ENCODE results near the gene PDE6D.

PDE6D gene

DNA sequence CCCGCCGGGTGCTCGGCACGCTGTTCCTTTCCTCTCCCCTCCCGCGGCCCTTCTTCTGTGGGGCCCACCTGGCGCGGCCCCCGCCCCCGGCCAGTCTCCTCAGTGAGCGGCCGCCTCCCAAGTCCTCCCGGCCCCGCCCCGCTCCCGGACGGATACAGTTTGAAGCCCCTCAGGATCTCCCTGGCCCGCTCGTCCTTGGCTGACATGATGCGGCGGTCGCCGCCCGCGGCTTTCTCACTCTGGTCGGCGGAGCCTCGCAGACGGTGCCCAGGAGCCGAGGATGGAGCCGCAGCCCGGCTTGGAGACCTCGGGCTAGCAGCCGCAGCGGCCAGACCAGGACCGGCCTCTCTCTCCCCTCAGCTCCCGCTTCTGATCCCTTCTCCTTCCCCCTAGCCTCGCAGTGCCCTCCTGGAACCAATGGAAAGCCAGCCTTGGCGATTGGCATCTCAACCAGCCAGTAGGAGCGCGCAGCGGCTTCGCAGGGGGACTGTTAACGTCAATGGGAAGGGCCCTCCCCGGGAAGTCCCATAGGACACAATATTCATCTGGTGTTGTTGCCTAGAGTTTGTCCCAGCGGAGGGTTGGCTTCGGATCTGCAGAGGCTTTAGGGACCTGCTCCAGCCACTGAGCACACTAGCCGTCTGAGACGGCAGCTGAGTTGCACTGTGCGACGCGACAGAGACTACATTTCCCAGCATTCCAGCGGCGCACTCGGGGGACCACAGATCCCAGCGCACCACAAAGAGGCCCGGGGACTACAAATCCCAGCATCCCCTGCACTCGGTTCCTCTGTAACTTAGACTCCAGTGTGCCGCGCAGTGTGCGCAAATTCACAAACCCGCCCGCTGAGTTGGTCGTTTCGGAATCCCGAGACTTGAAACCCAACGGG, at the start of gene PDE6D:
PDE6D (minus strand) TSS at position 374 of the 889 bp plus-strand sequence; CDS start at position 206, 168 bp downstream.
- DNase-seq, result peak; percentile 98

DNA sequence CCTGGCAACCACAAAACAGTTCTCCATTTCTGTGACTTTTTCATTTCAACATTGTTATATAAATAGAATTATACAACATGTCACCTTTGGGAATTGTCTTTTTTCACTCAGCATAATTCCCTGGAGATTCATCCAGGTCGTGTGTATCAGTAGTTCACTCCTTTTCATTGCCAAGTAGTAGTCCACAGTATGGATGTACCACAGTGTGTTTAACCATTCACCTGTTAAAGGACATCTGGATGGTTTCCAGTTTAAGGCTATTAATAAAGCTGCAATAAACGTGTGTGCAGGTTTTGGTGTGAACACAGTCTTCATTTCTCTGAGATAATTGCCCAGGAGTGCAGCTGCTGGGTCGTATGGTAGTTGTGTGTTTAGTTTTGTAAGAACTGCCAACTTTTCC, 40.8 kb upstream of the PDE6D start:
- DNase-seq, result no peak

DNA sequence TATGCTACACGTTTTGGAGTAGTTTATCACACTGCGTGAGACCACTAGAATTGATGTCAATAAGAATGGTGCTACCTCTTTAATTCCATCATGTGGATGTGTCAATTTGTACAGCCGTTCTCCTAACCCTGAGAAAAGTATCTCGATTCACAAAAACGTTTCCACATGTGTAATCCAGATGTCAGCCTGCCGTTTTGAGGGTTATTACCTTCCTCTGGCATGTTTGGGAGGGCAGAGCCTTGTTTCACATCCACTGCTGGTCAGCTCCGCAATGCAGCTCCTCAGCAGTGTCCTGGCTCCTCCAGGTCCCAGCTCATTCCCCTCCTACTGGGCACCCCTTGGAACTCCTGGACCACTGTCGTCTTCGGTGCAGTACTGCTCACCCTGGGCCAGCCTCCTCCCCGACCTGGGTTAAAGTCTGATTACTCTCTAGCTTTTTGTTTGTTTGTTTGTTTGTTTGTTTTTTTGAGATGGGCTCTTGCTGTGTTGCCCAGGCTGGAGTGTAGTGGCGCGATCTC, 39.8 kb upstream of the PDE6D start:
- no peak for DNase-seq

DNA sequence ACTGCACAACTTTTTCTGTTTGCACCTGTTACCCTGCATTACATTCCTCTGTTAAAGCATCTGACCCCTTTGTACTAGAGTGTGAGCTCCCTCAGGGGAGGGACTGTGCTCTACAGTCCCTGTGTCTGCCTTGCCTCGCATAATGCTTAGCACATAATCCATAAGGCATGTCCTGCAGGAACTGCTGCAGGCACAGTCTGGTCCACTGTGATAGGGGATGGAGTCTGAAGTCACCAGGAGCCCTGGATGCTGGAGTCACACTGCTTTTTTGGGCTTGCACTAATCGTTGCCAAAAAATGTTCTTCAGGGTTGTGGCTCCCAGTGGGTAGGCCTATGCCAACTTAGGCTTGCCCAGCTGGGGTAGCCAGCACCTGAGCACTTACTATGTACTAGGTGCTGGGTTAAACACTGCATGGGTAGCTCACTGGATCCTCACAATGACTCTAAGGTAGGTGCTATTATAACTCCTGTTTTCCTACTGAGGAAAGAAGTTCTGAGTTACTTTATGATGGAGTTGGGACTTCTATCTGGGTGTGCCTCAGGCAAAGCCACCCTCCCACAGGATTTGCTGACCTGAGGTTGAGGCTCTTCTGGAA, 38.5 kb upstream of the PDE6D start:
- DNase-seq, result no peak

DNA sequence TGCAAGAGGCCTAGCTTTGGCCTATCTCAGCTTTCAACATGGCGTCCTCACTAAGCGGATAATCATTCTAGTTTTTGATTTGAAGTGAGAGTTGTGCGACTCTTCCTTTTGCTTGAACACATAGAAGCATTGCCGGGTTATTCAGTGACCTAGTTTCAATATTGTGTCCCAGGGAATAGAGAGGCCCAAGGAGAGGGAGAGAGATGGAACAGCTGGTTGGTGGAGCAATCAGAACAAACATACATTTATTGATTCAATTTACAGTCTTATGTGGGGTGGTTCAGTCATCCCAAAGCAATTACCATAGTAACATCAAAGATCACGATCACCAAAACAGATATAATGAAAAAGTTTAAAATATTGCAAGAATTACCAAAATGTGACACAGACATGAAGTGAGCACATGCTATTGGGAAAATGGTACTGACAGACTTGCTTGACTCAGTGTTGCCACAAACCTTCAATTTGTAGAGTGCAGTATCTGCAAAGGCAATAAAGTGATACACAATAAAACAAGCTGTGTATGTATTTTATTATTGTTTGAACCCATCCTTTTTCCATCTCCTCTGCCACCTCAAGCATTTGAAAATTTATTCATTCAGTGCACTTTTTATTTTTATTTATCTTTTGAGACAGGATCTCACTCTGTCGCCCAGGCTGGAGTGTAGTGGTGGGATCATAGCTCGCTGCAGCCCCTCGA, 35.4 kb upstream of the PDE6D start:
- no peak for DNase-seq

DNA sequence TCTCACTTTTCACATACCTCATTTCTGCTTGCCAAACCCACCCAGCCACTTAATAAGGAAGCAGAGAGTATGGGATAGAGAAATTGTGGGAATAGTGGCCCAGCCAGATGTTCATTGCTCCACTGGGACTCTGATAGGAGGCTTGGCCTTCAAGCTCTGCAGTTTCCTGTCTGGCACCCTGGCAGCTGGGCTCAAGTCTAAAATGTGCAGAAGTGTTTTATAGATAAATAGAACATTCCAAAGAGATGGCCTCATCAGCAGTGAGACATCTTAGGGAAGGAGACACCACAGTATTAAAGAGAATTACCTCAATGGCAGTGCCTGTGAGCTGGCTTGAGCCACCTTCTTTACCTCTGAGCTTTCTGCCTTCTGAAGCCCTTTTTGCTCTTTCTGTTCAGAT, 29.8 kb upstream of the PDE6D start:
- no peak for DNase-seq

DNA sequence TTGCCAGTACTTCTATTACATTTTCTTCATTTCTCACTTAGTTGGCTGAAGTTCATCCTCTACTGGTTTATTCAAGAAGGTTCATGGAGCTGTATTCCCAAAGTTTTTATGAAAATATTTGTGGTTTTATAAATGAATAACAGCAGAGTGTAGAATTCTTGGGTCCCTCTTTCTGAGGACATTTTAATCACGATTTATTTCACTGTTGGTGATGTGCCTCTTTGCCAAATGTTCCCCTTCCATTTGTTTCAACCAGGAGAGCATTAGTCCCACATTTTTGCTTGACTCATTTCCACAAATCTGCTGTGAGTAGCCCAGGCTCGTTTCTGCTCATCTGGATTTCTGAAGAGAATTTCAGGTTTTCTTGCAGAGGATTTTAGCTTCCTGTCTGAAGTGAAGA, 25.9 kb upstream of the PDE6D start:
- no peak for DNase-seq

DNA sequence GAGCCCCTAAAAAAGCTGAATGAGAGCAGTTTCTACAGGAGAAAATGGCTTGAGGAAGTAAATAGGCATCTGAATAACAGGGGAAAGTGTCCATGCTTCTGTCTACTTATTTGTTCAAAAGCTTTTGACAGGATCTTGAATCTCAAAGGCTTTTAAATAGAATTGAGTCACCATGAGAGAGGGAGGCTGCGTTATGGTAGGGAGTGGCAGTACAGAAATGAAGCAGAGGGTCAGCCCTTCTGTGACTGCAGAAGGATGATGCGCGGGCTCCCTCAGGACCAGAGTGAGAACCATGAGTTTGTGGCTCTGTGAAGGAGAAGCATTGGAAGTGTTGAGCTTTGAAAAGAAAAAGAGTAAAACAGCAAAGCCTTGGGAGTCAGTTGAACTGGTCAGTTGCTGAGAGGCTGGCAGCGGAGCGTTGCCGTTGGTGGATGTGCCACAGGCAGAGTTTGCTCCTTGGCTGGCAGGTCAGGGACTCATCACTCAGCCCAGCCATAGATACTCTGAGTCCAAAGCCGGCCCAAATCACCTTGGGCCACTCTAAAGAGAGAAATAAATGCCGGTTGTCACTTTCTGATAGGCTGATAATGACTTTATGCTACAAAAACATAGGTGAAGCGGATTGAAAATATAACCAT, 22.5 kb upstream of the PDE6D start:
- DNase-seq, result no peak

DNA sequence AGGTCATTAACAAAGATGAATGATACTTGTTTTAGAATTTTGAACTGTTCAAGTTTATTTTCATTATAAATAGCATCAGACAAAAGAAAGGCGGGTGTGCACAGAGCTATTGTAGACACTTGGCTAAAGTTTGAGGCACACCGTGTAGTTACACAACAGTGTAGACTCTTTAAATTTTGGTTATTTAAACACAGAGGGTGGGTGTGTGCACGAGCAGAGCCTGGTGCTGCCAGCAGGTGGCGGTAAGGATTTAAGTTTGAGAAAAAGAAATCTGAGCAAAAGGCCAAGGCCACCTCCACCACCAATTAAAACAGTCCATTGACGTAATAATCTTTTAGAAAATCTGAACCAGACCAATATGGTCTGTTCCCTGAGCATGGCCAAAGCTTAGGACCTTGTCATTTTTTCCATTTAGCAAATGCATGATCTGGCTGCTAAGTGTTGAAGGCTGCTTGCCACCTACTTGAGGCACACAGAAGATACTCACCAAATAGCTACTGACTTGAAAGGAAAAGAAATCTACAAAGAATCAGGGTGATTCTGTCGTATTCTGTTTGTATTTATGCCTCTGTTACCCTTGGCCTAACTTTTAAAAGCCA, 19.5 kb upstream of the PDE6D start:
- peak; percentile 19 for DNase-seq

DNA sequence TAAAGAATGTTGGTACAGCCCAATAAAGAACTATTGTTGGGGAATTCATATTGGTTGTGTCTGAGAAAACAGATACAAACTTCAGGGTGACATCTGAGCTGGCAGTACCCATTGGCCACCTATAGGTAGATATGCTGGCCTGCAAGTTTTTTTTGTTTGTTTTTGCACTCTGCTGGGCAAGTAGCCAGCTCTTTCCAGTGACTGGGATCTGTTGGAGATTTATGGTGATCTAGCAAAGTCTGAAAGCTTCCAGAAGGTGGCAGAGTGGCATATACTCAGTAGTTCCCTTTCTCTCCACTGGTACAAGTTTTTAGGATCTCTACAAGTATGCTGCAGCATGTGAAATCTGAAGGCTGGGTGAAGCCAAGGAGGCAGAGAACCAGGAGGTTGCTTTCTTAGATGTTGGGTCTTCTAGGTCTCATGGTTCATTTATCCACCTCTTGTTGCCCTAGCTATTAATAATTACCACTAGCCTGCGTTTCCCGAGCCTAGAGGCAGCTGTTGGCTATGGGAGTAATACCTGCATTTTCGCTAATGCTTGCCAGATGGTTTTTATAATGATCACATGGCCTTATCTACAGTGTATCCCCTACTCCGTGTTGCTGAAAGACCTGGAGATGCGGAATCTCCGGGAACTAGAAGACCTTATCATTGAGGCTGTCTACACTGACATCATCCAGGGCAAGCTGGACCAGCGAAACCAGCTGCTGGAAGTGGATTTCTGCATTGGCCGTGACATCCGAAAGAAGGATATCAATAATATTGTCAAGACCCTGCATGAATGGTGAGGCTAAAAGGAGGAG, 14.6 kb upstream of the PDE6D start:
- no peak for DNase-seq

DNA sequence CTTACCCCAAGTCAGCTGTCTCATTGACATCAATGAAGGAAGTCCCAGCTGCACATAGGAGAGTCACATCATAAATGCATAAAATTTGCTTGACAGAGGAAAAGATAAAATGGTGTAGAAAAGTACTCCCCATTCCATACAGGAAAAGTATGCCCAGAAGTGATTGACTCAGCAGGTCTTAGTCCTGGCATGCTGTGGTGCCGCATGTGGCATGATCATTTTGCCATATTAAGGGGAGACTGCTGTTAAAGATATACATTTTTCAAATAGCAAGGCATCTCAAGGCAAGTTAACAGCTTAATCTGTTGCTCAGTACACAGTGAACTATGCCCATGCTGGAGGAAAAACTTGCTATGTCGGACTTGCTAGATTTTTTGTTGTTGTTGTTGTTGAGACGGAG, 13.3 kb upstream of the PDE6D start:
- no peak for DNase-seq

DNA sequence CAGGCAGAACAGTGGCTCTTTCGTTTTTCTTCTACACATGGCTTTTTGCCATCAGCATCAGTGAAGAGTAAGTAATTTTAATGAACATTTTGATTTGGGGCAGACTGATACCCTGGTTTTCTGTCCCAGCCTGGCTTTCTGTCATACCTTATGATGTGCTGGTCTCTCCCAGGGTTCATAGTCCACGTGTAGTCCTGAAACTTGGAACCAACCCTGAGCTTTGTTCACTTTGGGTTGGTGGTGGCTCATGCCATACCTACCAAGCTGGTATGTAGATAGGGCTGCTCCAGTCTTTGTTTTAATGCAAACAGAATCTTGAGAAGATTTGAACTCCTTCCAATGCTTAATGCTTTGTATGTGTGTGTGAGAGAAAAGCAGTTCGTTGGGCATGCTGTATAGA, 10.0 kb upstream of the PDE6D start:
- no peak for DNase-seq

DNA sequence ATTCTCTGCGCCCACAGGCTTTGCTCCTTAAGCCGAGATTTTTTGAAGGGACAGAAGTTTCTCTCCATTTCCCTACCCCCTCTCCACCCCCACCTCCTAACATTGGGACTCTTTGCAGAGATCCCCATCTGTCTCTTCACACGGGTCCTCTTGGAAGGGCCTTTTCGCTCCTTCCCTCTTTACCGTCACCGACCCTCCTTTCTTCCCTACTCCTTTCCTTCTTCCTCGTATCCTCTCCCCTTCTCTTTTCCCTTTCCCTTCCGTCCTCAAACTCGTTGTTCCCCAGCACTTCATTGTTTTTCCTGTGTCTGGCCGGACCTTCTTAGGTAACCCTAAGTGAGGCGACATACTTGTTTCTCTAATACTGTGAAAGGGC, 5.8 kb upstream of the PDE6D start:
- DNase-seq, result no peak

DNA sequence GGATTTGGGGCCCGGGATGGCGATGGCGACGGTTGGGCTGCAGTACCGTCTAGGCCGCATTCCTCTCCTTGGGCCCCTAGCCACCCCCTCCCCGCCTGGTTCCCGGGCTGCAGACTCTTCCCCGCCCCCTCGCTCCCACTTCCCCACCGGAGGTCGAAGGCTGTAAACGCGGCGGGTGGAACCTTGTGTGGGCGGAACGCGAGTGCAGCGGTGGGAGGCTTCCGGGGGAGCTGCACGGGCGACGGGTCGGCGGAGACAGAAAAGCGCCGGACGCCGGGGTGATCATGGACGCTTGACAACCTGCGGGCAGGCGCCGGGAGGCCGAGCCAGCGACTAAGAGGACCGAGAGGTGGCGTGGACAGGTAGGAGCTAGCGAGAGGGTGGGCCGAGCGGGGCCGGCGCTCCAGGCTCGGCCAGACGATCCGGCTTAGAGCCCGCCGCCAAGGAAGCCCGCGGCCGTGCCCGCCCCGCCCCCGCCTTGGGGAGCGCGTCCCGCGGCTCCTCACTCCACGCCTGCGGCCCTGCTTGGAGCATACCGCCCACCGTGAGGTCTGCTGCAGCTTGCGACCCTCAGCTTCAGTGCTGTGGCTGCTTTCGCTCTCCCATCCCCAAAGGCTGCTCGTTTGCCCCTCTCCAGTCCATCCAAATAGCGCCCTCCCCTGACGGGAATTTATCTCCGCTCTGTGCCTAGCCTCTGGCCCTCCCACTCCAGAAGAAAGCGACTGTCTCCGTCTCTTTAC, 5.3 kb upstream of the PDE6D start, which contains the start of gene COPS7B:
COPS7B (plus strand) TSS at position 269 of the 740 bp plus-strand sequence. CDS start 2,126 bp downstream, outside the sequence.
- DNase-seq, result peak; percentile 74

DNA sequence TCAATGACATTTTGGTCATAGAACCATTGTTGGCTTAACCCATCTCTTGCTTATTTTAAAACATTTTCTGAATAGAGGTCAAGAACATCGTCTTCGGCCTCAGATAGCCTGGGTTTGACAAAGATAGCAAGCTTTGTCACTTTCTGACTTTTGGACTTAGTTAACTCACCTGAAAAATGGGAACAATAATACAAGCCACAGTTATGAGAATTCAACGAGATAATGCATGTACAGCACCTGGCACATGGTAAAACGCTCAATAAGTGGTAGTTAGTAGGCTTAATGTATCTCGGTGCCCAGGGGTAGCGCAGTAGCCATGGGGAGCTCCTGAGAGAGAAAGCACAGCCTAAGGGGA, 4.7 kb upstream of the PDE6D start:
- no peak for DNase-seq

DNA sequence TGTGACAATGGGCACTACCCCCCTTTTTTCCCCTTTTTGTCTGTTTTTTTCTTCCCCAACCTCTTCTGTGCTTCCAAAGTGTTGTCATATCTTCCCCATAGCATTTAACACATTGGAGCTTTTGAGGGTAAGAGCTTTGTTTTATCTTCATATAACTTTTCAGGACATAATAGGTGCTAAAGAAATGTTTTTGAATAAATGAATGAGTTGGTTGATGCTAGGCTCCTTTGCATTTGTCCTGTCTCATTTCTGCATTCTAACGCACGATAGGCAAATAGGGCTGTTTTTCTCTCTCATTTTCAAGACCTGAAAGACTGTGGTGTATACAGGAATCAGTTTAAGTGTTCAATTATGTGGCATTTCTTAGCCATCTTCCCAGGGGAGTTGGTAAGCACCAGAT, 4.3 kb upstream of the PDE6D start:
- DNase-seq, result no peak

DNA sequence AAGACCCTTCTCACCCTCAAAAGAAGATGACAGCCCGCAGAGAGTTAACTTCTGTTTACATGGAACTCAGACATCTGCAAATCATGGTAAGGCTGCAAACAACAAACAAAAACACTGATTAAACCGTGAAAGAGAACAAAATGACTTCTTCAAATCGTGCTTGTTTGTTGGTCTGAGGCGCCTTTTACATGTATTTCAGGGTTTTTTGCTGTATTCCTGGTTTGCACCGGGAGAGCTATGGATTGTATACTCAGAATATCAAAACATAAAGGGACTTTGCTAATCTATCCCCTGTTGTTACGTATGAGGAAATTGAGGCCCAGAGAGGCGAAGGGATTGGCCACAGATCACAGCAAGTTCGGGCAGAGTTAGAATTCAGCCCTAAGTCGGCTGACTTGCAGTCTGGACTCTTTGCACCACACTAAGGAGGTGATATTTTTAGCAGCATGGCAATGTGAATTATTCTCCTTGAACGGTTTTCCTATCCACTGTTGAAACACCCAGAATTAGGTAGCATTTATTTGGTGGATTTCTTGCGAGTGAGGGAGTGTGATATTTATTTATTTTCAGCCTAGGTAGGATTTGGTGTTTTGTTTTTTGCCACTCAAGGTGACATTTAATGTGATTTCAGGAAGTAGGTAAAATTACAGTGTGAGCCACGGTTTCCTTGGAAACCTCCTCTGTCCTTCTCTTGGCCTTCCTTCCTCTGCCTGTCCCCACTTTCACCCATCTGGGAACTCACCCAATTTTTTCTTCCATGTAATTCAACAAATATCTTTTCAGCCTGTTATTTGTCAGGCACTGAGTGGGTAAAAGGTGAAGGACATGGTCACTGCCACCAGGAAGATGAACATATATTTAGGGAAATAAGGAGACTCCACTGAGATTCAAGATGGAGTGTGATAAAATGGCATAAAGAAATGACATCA, 980 bp upstream of the PDE6D start:
- DNase-seq, result peak; percentile 35

DNA sequence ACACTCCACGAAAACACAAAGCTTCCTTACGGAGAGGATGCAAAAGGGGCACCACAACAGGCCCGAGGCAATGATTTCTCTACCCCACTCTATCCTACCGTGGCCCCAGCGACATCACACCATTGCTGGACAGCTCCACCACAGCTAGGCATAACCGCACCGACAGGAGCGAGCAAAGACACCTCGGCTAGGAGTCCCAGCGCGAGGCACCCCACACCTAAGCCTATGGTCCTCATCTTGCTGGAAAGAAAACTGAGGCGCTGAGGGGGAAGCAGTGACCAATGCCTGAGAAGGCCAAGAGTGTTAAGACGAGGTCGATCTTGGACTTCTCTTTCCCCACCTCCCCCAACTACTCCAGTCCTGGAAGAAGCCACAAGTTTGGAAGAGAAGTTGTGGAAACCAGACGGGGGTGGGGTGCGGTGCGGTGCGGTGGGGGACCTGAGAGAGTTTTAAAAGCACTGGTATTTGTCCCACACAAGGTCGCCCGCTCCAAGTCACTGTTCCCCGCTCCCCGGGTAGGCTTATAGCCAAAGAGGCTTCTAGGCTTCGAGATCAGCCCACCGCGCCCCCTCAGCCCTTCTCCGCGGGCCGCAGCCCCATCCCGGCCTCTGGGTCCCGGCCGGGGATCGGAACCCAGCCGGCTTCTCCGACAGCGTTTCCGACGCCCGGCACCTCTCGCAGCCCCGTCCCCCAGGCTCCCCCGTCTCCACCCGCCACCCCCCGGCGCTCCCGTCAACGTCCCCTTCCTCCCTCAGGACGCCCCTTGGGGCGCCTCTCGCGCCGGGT, 766 bp downstream of the PDE6D start:
- DNase-seq, result no peak
